Measurements from ENCODE around the gene CAMKK1.

GRCh38 chr17:3900646-3901045, 7.8 kb upstream of the CAMKK1 start:
- TF ChIP-seq POLR2AphosphoS5 (IDR thresholded peaks at IDR 0.05; ENCODE audit: borderline replicate concordance, low read depth, low read length) = no peak
- no peak for TF ChIP-seq EZH2 (IDR thresholded peaks at IDR 0.05)
- TF ChIP-seq FOXP2 (optimal IDR thresholded peaks at IDR 0.05; ENCODE audit: control extremely low read depth, extremely low read length, insufficient read depth) = no peak

Measured in SK-N-MC (cell line).